GM12878 (cell line): Measurements from ENCODE around the gene FEZF2. TPM values are rescaled to one million over a fixed set of nuclear protein-coding genes. Genes with fewer than 3 reads are reported as not detected.

Source experiments
- ATAC-seq: fragments of 200-7000 bp; cut with Tn5 transposase; 3 replicates; pipeline ENCODE4 v1.9.1; 2020; ENCODE audit warnings: mild to moderate bottlenecking, moderate library complexity
- BruUV-seq: library from RNA; stranded (reverse); fragments of 400-500 nt; replicated peaks from 2 replicates; lab custom pipeline; 2021; lab: Mats Ljungman, UMichigan
- CTCF ChIA-PET: fragments of 300-600 bp; sonication (Branson Sonifier 250); formaldehyde crosslinking; extraction: SDS; loops from one replicate; lab custom pipeline; 2021; ENCODE audit warnings: inconsistent platforms; lab: Yijun Ruan, JAX
- POLR2A ChIA-PET: fragments of 350-600 bp; formaldehyde crosslinking; extraction: SDS; loops from one replicate; lab custom pipeline; 2021; ENCODE audit warnings: inconsistent platforms; lab: Charles Lee
- RAD21 ChIA-PET: fragments of 300-600 bp; sonication (Branson Sonifier 250); formaldehyde crosslinking; loops from one replicate; lab custom pipeline; 2023; ENCODE audit warnings: antibody characterized with exemption; ENCODE audit not compliant: unreplicated experiment; lab: Charles Lee
- SMC1A ChIA-PET: fragments of 300-600 bp; sonication (Branson Sonifier 250); formaldehyde crosslinking; loops from one replicate; lab custom pipeline; 2023; ENCODE audit not compliant: unreplicated experiment, uncharacterized antibody; lab: Charles Lee
- DNase-seq: peaks from one replicate; pipeline ENCODE4 v3.0.0-alpha.2; 2011; ENCODE audit warnings: low read depth, low spot score
- FAIRE-seq: peaks from 3 replicates; lab custom pipeline; 2011; peaks lifted over from hg19 to GRCh38; lab: Jason Lieb, UNC
- H2AFZ ChIP-seq: 2 replicates; pipeline ENCODE4 v1.6.0; 2011; ENCODE audit warnings: low read depth, low read length, control low read depth; ENCODE audit not compliant: control insufficient read depth
- H3K27ac ChIP-seq: 2 replicates; pipeline ENCODE4 v1.5.1; 2011; ENCODE audit warnings: control low read depth; ENCODE audit not compliant: control insufficient read depth, insufficient read depth
- H3K27me3 ChIP-seq, 2 experiments: replicated peaks in 1 of 2; 2 replicates each; pipeline versions ENCODE4 v1.6.0 to v1.6.1; 2011; ENCODE audit warnings: low read length in 1 of 2; ENCODE audit not compliant: control insufficient read depth in 2 of 2, insufficient read depth in 2 of 2
- H3K36me3 ChIP-seq, 2 experiments: 2 replicates each; pipeline ENCODE4 v1.5.1; 2011; ENCODE audit warnings: low read length in 1 of 2; ENCODE audit not compliant: control insufficient read depth in 2 of 2, insufficient read depth in 2 of 2
- H3K4me1 ChIP-seq: 2 replicates; pipeline ENCODE4 v1.6.1; 2011; ENCODE audit warnings: mild to moderate bottlenecking, low read length, moderate library complexity, mixed read lengths; ENCODE audit not compliant: control insufficient read depth, insufficient read depth
- H3K4me2 ChIP-seq: 2 replicates; pipeline ENCODE4 v1.6.0; 2011; ENCODE audit warnings: control low read depth; ENCODE audit not compliant: control insufficient read depth, insufficient read depth
- H3K4me3 ChIP-seq: fragments of 200-600 bp; sonication (generic); 2 replicates; pipeline ENCODE4 v1.5.1; 2016
- H3K79me2 ChIP-seq: 2 replicates; pipeline ENCODE4 v1.6.0; 2011; ENCODE audit warnings: low read length; ENCODE audit not compliant: control insufficient read depth, insufficient read depth
- H3K9ac ChIP-seq: 2 replicates; pipeline ENCODE4 v1.8.0; 2011; ENCODE audit warnings: low read length, control low read depth, mixed read lengths; ENCODE audit not compliant: control insufficient read depth, insufficient read depth
- H3K9me3 ChIP-seq: replicated peaks from 3 replicates; pipeline ENCODE4 v1.5.1; 2011; ENCODE audit warnings: mild to moderate bottlenecking, low read length; ENCODE audit not compliant: control insufficient read depth, insufficient read depth
- H4K20me1 ChIP-seq: 2 replicates; pipeline ENCODE4 v1.6.0; 2011; ENCODE audit not compliant: control insufficient read depth, insufficient read depth
- BCLAF1 ChIP-seq: fragments of 450-650 bp; IDR thresholded peaks from 2 replicates; pipeline ENCODE4 v1.6.1; 2017; ENCODE audit warnings: antibody characterized with exemption, mild to moderate bottlenecking, moderate library complexity
- BHLHE40 ChIP-seq, 2 experiments: fragments of 450-650 bp in 1 of 2; IDR thresholded peaks; 2 replicates each; pipeline ENCODE4 v1.6.1; 2011 to 2017; ENCODE audit warnings: low read depth in 2 of 2, borderline replicate concordance in 1 of 2, improper control_type of control experiment in 1 of 2, low read length in 1 of 2, mild to moderate bottlenecking in 1 of 2
- DPF2 ChIP-seq: fragments of 450-650 bp; IDR thresholded peaks from 2 replicates; pipeline ENCODE4 v1.6.1; 2017; ENCODE audit warnings: mild to moderate bottlenecking
- EP300 ChIP-seq, 2 experiments: fragments of 150-350 bp in 1 of 2; IDR thresholded peaks; 2 replicates each; pipeline ENCODE4 v1.6.1; 2011 to 2012; ENCODE audit warnings: low read depth in 2 of 2, low read length in 2 of 2, borderline replicate concordance in 1 of 2, improper control_type of control experiment in 1 of 2, inconsistent platforms in 1 of 2; ENCODE audit not compliant: control insufficient read depth in 1 of 2
- FOXM1 ChIP-seq: IDR thresholded peaks from 2 replicates; pipeline ENCODE4 v1.6.1; 2012; ENCODE audit warnings: low read depth, mild to moderate bottlenecking, inconsistent platforms, low read length, moderate library complexity
- GATAD2B ChIP-seq: fragments of 450-650 bp; conservative IDR thresholded peaks from 2 replicates; pipeline ENCODE4 v1.6.1; 2017; ENCODE audit warnings: low read depth, mild to moderate bottlenecking, moderate library complexity
- RAD21 ChIP-seq: IDR thresholded peaks from 2 replicates; pipeline ENCODE4 v1.6.1; 2011; ENCODE audit warnings: mild to moderate bottlenecking, low read depth, low read length, moderate library complexity; ENCODE audit not compliant: insufficient read depth
- SIN3A ChIP-seq: IDR thresholded peaks from 2 replicates; pipeline ENCODE4 v1.6.1; 2012; ENCODE audit warnings: low read depth, low read length, improper control_type of control experiment
- SIX5 ChIP-seq: IDR thresholded peaks from 2 replicates; pipeline ENCODE4 v1.6.1; 2011; ENCODE audit warnings: mild to moderate bottlenecking, low read depth, low read length, moderate library complexity; ENCODE audit not compliant: severe bottlenecking
- SPI1 ChIP-seq: IDR thresholded peaks from 2 replicates; pipeline ENCODE4 v1.6.1; 2011; ENCODE audit warnings: low read depth, mild to moderate bottlenecking, low read length, moderate library complexity, borderline replicate concordance; ENCODE audit not compliant: insufficient read depth
- ZSCAN29 ChIP-seq: fragments of 450-650 bp; IDR thresholded peaks from 2 replicates; pipeline ENCODE4 v1.6.1; 2017; ENCODE audit warnings: mild to moderate bottlenecking, moderate library complexity
- WGBS: methylation state at CpG from one replicate; pipeline ENCODE4 v1.1.6; 2016; ENCODE audit warnings: low lambda C conversion rate; ENCODE audit not compliant: insufficient replicate concordance, insufficient coverage; ENCODE audit errors: missing lambda C conversion rate; 5-methylcytosine and 5-hydroxymethylcytosine counted together
- in situ Hi-C: fragments of 300-500 bp; cut with MboI; formaldehyde crosslinking; loops from 9 replicates; pipeline ENCODE4 v1.14.3; 2018; ENCODE audit warnings: mixed read lengths
- intact Hi-C: fragments of 100-400 bp; cut with micrococcal nuclease; formaldehyde crosslinking; loops from one replicate; pipeline ENCODE4 v1.14.2; 2022; ENCODE audit not compliant: unreplicated experiment
- polyA plus RNA-seq, 11 experiments: library from polyadenylated mRNA; depleted of rRNA in 4 of 11; unstranded in 6 of 11; stranded (reverse) in 5 of 11; fragments of >200 nt; fragmentation: Nextera tagmentation in 4 of 11; fragmentation: Illumina TruSeq in 1 of 11; extraction: Ambion mirVana in 4 of 11; extraction: Trizol in 1 of 11; gene quantifications; 1 replicate in 1 of 11; 2 replicates in 10 of 11; pipeline versions ENCODE4 v1.2.1 to v1.2.3, GENCODE V29; 2011 to 2016; ENCODE audit warnings: inconsistent platforms in 2 of 11, missing spikeins in 2 of 11, low read depth in 1 of 11
- total RNA-seq, 4 experiments: library from RNA; depleted of rRNA in 3 of 4; stranded (reverse); fragments of >200 nt in 3 of 4; fragmentation: Illumina TruSeq in 1 of 4; extraction: Trizol in 1 of 4; gene quantifications; 2 replicates each; pipeline versions ENCODE4 v1.2.1 to v1.2.3, GENCODE V29; 2013 to 2021
- TF ChIP-seq, protein P1 (sequence below): IDR thresholded peaks from 2 replicates; pipeline ENCODE4 v1.6.1; 2011; ENCODE audit warnings: low read depth, low read length, improper control_type of control experiment, borderline replicate concordance

FEZF2 gene
- total and polyA plus RNA-seq, 10 of the 15 experiments (the other 5 are each of a cell fraction or from before 2014, with no cell fraction given) = not detected

GRCh38 chr3:62368705-62369475 is 4.5 kb downstream of the FEZF2 start:
- Histone ChIP-seq H3K27ac (no peak overlapping the region), H3K27me3 (peaks cover 8 to 14% of the 10 kb centered on the region in 2 experiments), H3K4me3 (no peak overlapping the region), H3K9ac (no peak overlapping the region), H4K20me1 (no peaks in the 10 kb centered on the region), H2AFZ (no peak overlapping the region), H3K4me2 (no peak overlapping the region), H3K36me3 (no peaks in the 10 kb centered on the region), H3K9me3 (no peaks in the 10 kb centered on the region), H3K4me1 (no peaks in the 10 kb centered on the region), H3K79me2 (no peaks in the 10 kb centered on the region)
- intact Hi-C loops (no loop called here), in situ Hi-C loops (no loop called here)
- ChIA-PET SMC1A (no interaction called here), POLR2A (no interaction called here), RAD21 (no interaction called here), CTCF (interaction anchor here (0.7 kb wide), 1 partner anchor 124 kb away, joined by 3 read pairs; no protein-coding TSS in a partner anchor)
- 46% methylated on average over 51 of the region's 58 CpGs for WGBS
- DNase-seq (no peak), ATAC-seq (no peak), FAIRE-seq (no peak)
- no TSS peak for BruUV-seq
- TF ChIP-seq ZSCAN29 = no peak

GRCh38 chr3:62368290-62368704 is 5.1 kb downstream of the FEZF2 start:
- CTCF ChIA-PET = no interaction called here
- no TSS peak for BruUV-seq

More at GRCh38 chr3:62368290-62368704, 5.1 kb downstream of the FEZF2 start:
- no peaks in the 10 kb centered on the region for H3K4me1 ChIP-seq
- no peaks in the 10 kb centered on the region for H3K9me3 ChIP-seq
- ChIA-PET POLR2A (no interaction called here), RAD21 (no interaction called here), SMC1A (no interaction called here)
- intact Hi-C loops (no loop called here), in situ Hi-C loops (no loop called here)
- no peak overlapping the region for H3K4me3 ChIP-seq
- no peak for DNase-seq
- H3K4me2 ChIP-seq = no peak overlapping the region
- H3K36me3 ChIP-seq = no peaks in the 10 kb centered on the region
- no peaks in the 10 kb centered on the region for H3K79me2 ChIP-seq
- no peaks in the 10 kb centered on the region for H4K20me1 ChIP-seq
- no peak overlapping the region for H2AFZ ChIP-seq
- H3K9ac ChIP-seq = no peak overlapping the region
- no peak for ATAC-seq
- peaks cover 8 to 14% of the 10 kb centered on the region in 2 experiments for H3K27me3 ChIP-seq
- WGBS = 39% methylated on average over 19 of the region's 19 CpGs
- no peak for TF ChIP-seq EP300 (IDR thresholded peaks at IDR 0.05; ENCODE audit: borderline replicate concordance in 1 of 2, control insufficient read depth in 1 of 2, low read depth in 2 of 2, low read length in 2 of 2)
- no peak for TF ChIP-seq GATAD2B
- no peak for TF ChIP-seq SPI1
- no peak for TF ChIP-seq FOXM1
- TF ChIP-seq BCLAF1 = no peak
- TF ChIP-seq DPF2 = no peak
- TF ChIP-seq SIX5 = no peak
- TF ChIP-seq, protein P1, sequence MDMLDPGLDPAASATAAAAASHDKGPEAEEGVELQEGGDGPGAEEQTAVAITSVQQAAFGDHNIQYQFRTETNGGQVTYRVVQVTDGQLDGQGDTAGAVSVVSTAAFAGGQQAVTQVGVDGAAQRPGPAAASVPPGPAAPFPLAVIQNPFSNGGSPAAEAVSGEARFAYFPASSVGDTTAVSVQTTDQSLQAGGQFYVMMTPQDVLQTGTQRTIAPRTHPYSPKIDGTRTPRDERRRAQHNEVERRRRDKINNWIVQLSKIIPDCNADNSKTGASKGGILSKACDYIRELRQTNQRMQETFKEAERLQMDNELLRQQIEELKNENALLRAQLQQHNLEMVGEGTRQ = no peak
- TF ChIP-seq BHLHE40 (IDR thresholded peaks at IDR 0.05; ENCODE audit: borderline replicate concordance in 1 of 2, low read depth in 2 of 2, low read length in 1 of 2) = no peak
- no peak for TF ChIP-seq RAD21
- no peak for TF ChIP-seq SIN3A
- H3K27ac ChIP-seq = no peak overlapping the region
- FAIRE-seq = no peak
